Fibroblast of gingiva (primary cell): Measurements from ENCODE around the gene OR10V1.

Source experiments
- DNase-seq: peaks from one replicate; pipeline ENCODE4 v3.0.0-alpha.2; 2011; ENCODE audit warnings: low read depth

Gene OR10V1

GRCh38 chr11:59668950-59669610 is 44.6 kb downstream of the OR10V1 start, which contains the start of gene PATL1:
Gene PATL1, minus strand, starts transcription at chr11:59669037. Its CDS starts 142 bp downstream, at chr11:59668895.
- DNase-seq: peak; percentile 97

DNA sequence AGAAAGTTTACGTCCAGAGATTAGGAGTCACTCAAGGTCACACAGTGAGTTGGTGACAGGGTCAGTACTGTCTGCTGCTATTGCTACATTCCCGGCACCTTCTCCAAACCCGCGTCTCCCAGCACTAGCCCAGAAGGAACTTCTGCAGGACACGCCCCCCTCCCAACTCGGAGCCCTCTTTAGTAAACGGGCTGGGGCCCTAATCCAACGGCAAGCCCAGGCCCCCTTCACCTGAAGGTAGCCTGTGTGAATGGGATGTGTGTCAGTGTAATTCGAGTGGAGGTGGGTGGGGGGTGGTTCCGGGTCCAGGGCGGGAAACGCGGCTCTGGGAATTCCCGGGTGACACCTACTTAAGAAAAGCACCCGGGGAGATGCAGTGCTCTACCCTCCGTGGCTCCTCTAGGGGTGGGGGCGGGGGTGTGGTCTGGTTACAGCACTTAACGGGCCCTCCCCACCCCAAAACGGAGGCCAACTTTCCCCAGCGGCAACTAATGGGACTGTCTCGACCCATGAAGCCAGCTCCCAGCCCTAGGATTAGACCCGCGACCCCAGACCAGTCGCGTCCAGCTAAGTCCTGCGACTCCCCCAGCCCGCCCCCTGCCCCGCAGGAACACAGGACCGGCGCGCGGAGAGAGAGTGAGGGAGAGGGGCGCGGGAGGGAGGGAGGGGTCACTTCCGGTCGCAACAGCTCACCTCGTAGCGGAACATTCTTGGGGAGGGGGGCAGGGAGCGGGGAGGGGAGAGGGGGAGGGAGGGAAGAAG is 45.3 kb downstream of the OR10V1 start:
- peak; percentile 24 for DNase-seq

DNA sequence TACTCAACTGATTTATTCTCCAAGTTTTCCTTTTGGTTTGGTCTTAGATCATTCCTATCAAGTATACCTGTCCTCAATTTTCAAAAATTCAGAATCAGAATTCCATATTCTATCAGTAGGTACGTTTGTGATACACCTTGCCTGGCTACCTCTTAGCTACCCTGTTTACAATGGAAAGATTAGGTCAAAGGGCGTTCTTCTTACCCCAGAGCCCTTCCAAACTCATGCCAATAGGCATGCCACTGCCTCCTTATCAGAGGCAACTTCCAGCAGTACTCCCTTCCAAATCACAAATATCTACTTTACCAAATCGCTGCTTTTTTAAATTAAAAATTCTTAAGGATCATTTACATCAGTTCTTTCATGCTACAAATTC is 45.8 kb downstream of the OR10V1 start:
- no peak for DNase-seq

- peak; percentile 14 for DNase-seq
Observed at GRCh38 chr11:59666969-59667368, 46.7 kb downstream of the OR10V1 start.
